ENCODE data around the gene HS6ST2.
A peak's percentile ranks its signal among the peaks of the same experiment; 100 is the strongest.

DNA sequence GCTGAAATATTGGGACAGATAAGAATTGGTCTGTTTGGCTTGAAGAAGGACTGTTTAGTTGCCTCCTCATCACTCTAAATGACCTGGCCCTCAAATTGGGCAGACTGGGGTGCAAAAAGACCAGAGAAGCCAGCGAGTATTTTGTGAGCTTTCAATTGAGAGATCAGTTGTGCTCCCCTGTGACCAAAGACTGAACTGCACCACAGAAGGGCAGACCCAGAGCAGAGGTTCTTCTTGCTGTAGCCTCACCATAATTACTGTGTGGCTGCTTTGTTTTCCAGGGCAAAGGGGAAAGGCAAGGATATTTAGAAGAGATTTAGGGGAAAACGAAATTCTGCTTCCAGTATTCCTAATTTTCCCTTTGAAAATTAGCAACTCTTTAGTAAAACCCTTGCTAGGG lies 365.5 kb downstream of the HS6ST2 start:
- TF ChIP-seq, protein P1, sequence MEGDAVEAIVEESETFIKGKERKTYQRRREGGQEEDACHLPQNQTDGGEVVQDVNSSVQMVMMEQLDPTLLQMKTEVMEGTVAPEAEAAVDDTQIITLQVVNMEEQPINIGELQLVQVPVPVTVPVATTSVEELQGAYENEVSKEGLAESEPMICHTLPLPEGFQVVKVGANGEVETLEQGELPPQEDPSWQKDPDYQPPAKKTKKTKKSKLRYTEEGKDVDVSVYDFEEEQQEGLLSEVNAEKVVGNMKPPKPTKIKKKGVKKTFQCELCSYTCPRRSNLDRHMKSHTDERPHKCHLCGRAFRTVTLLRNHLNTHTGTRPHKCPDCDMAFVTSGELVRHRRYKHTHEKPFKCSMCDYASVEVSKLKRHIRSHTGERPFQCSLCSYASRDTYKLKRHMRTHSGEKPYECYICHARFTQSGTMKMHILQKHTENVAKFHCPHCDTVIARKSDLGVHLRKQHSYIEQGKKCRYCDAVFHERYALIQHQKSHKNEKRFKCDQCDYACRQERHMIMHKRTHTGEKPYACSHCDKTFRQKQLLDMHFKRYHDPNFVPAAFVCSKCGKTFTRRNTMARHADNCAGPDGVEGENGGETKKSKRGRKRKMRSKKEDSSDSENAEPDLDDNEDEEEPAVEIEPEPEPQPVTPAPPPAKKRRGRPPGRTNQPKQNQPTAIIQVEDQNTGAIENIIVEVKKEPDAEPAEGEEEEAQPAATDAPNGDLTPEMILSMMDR (conservative IDR thresholded peaks at IDR 0.05; ENCODE audit: low read depth, low read length): peak; percentile 45
- TF ChIP-seq EZH2 (IDR thresholded peaks at IDR 0.05; ENCODE audit: low read length, unreplicated experiment): no peak
